ENCODE results near the gene SLC17A9. TPM values are rescaled to one million over a fixed set of nuclear protein-coding genes. Genes with fewer than 3 reads are reported as not detected.

SLC17A9 gene
- total and polyA plus RNA-seq, 10 donors, result 18.8 to 95.3 (median 34.2) TPM

- H3K27me3 ChIP-seq (replicated peaks in 1 of 7), result no peaks in the 10 kb centered on the region
- H3K27ac ChIP-seq, result no peak overlapping the region
- H3K9me3 ChIP-seq, result no peaks in the 10 kb centered on the region
- peaks cover 22 to 67% (median 49%) of the 10 kb centered on the region in 6 donors for H3K4me1 ChIP-seq
- DNase-seq, result peak; percentile 71
- peaks cover 0 to 50% (median 5%) of the 10 kb centered on the region in 6 donors for H3K36me3 ChIP-seq
- 86 to 96% (median 94%) methylated on average over 16 to 25 of the region's 25 CpGs for WGBS, 5 donors
- intact Hi-C loops (cut with DNase I; ENCODE audit: low total_unique reads), result no loop called here
- H3K4me3 ChIP-seq, result no peak overlapping the region
- TF ChIP-seq CTCF (IDR thresholded peaks at IDR 0.05 in 8 of 11, conservative IDR thresholded peaks at IDR 0.05 in 3 of 11), result no peak
- no peak for TF ChIP-seq POLR2A (IDR thresholded peaks at IDR 0.05)
- TF ChIP-seq POLR2AphosphoS5 (IDR thresholded peaks at IDR 0.05), result no peak
These were observed 4.1 kb downstream of the SLC17A9 start for GRCh38 chr20:62956387-62957135.

- Histone ChIP-seq H3K4me3 (no peak overlapping the region), H3K36me3 (peaks cover 0 to 58% (median 9%) of the 10 kb centered on the region in 6 donors), H3K9me3 (no peaks in the 10 kb centered on the region), H3K4me1 (peaks cover 17 to 58% (median 41%) of the 10 kb centered on the region in 6 donors), H3K27me3 (replicated peaks in 1 of 7) (no peaks in the 10 kb centered on the region), H3K27ac (no peak overlapping the region)
- TF ChIP-seq POLR2AphosphoS5 (IDR thresholded peaks at IDR 0.05) (no peak), POLR2A (IDR thresholded peaks at IDR 0.05) (no peak), CTCF (IDR thresholded peaks at IDR 0.05 in 8 of 11, conservative IDR thresholded peaks at IDR 0.05 in 3 of 11) (no peak)
- intact Hi-C loops (cut with DNase I; ENCODE audit: low total_unique reads), result no loop called here
- WGBS, 5 donors, result 91 to 97% (median 96%) methylated on average over 26 to 36 of the region's 36 CpGs
- DNase-seq, result peak; percentile 65
These were observed 4.9 kb downstream of the SLC17A9 start for GRCh38 chr20:62957136-62958117.

DNA sequence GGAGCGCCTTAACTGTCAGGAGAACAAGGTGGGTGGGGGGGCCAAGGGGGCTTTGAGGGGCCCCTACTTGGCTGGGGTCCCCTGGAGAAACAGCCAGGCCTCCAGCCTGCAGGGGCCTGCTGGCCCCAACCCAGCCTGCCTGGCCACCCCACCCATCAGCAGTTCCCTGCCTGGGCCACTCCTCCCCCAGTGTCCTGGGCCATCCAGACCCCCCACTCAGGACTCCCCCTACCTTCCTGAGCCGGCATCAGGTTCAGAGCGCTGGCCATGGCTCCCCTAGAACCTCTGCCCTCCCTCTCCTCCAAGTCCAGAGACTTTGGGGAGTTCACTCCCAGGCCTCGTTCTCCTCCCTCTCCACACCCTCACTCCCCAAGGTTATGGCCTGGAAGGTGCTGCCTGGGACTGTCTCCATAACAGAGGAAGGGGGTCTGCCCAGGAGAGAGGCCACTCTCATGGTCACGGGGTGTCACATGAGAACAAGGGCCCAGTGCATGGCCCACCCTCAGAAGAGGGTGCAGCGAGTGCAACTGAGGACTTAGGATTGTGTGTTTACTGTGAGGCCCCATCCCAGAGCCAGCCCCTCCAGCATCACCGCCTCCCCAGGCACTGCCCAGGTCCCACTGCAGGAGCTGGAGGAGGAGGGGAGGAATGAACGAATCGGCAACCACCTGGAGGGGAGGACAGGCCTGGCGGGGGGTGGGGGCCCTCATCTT is 6.0 kb downstream of the SLC17A9 start:
- H3K4me3 ChIP-seq, result no peak overlapping the region
- H3K4me1 ChIP-seq, result peaks cover 9 to 47% (median 30%) of the 10 kb centered on the region in 6 donors
- H3K9me3 ChIP-seq, result no peaks in the 10 kb centered on the region
- 68 to 87% (median 80%) methylated on average over 7 to 10 of the region's 10 CpGs for WGBS, 5 donors
- TF ChIP-seq POLR2AphosphoS5 (IDR thresholded peaks at IDR 0.05), result no peak
- TF ChIP-seq POLR2A (IDR thresholded peaks at IDR 0.05), result no peak
- TF ChIP-seq CTCF (IDR thresholded peaks at IDR 0.05 in 8 of 11, conservative IDR thresholded peaks at IDR 0.05 in 3 of 11), result no peak
- intact Hi-C loops (cut with DNase I; ENCODE audit: low total_unique reads), result no loop called here
- peak; percentile 63 for DNase-seq
- H3K36me3 ChIP-seq, result peaks cover 0 to 69% (median 19%) of the 10 kb centered on the region in 6 donors
- no peaks in the 10 kb centered on the region for H3K27me3 ChIP-seq (replicated peaks in 1 of 7)
- no peak overlapping the region for H3K27ac ChIP-seq

Measured in spleen (tissue), 11 donors.